CD8-positive, alpha-beta memory T cell (primary cell): ENCODE data around the gene RFT1. TPM values are rescaled to one million over a fixed set of nuclear protein-coding genes. Genes with fewer than 3 reads are reported as not detected.
A peak's percentile ranks its signal among the peaks of the same experiment; 100 is the strongest.

Experiments
- CTCF ChIA-PET: fragments of 350-600 bp; sonication (Branson Sonifier 250); formaldehyde crosslinking; loops from one replicate; lab custom pipeline; 2021; ENCODE audit warnings: antibody characterized with exemption; lab: Charles Lee
- POLR2A ChIA-PET: fragments of 350-600 bp; sonication (Branson Sonifier 250); formaldehyde crosslinking; loops from one replicate; lab custom pipeline; 2021; ENCODE audit warnings: antibody characterized with exemption; lab: Charles Lee
- DNase-seq, 5 donors: peaks; one replicate each; pipeline versions ENCODE4 v3.0.0 to v3.0.0-alpha.2; 2020 to 2022; ENCODE audit warnings: mixed read lengths in 1 of 5
- H3K27ac ChIP-seq: one replicate; pipeline ENCODE4 v1.7.0; 2013; ENCODE audit warnings: low read depth, mild to moderate bottlenecking, low read length, moderate library complexity
- H3K27me3 ChIP-seq: 2 replicates; pipeline ENCODE4 v1.7.0; 2013; ENCODE audit warnings: low read length, mild to moderate bottlenecking; ENCODE audit not compliant: insufficient read depth, poor library complexity, severe bottlenecking
- H3K36me3 ChIP-seq: 2 replicates; pipeline ENCODE4 v1.7.0; 2013; ENCODE audit warnings: mild to moderate bottlenecking, low read length, moderate library complexity; ENCODE audit not compliant: insufficient read depth
- H3K4me1 ChIP-seq: 2 replicates; pipeline ENCODE4 v1.7.0; 2013; ENCODE audit warnings: mild to moderate bottlenecking, low read length, moderate library complexity; ENCODE audit not compliant: insufficient read depth
- H3K4me3 ChIP-seq: 2 replicates; pipeline ENCODE4 v1.7.0; 2013; ENCODE audit warnings: mild to moderate bottlenecking, low read length
- H3K9me3 ChIP-seq: 2 replicates; pipeline ENCODE4 v1.7.0; 2013; ENCODE audit warnings: mild to moderate bottlenecking, low read length
- H3K27ac Mint-ChIP-seq, 8 donors: one replicate each; pipeline ENCODE4 v1.8.0; 2020 to 2021; ENCODE audit warnings: mixed read lengths in 8 of 8, mild to moderate bottlenecking in 6 of 8, inconsistent platforms in 3 of 8, moderate library complexity in 3 of 8
- H3K27me3 Mint-ChIP-seq, 2 donors: one replicate each; pipeline ENCODE4 v1.8.0; 2020 to 2021; ENCODE audit warnings: mixed read lengths in 2 of 2, mild to moderate bottlenecking in 1 of 2, moderate library complexity in 1 of 2
- H3K36me3 Mint-ChIP-seq, 3 donors: one replicate each; pipeline ENCODE4 v1.8.0; 2020 to 2021; ENCODE audit warnings: mixed read lengths in 3 of 3, inconsistent platforms in 1 of 3, mild to moderate bottlenecking in 1 of 3
- H3K4me1 Mint-ChIP-seq, 3 donors: one replicate each; pipeline ENCODE4 v1.8.0; 2020 to 2021; ENCODE audit warnings: mixed read lengths in 3 of 3, inconsistent platforms in 1 of 3, mild to moderate bottlenecking in 1 of 3
- H3K4me3 Mint-ChIP-seq, 7 donors: one replicate each; pipeline ENCODE4 v1.8.0; 2020 to 2021; ENCODE audit warnings: mixed read lengths in 7 of 7, mild to moderate bottlenecking in 6 of 7, moderate library complexity in 4 of 7, inconsistent platforms in 2 of 7
- H3K9me3 Mint-ChIP-seq, 5 donors: one replicate each; pipeline ENCODE4 v1.8.0; 2020 to 2022; ENCODE audit warnings: mixed read lengths in 5 of 5, mild to moderate bottlenecking in 3 of 5, moderate library complexity in 2 of 5, inconsistent platforms in 1 of 5
- polyA plus RNA-seq: library from polyadenylated mRNA; unstranded; fragments of 300-500 nt; fragmentation: Illumina TruSeq; gene quantifications from one replicate; pipeline ENCODE4 v1.2.3, GENCODE V29; 2021
- total RNA-seq, 2 experiments: library from RNA; stranded (reverse); gene quantifications; one replicate each; pipeline ENCODE4 v1.2.3, GENCODE V29; 2021

The RFT1 gene
- total and polyA plus RNA-seq, 3 experiments from 2014 or later: 31.3 to 58.5 (median 52.7) TPM

DNA sequence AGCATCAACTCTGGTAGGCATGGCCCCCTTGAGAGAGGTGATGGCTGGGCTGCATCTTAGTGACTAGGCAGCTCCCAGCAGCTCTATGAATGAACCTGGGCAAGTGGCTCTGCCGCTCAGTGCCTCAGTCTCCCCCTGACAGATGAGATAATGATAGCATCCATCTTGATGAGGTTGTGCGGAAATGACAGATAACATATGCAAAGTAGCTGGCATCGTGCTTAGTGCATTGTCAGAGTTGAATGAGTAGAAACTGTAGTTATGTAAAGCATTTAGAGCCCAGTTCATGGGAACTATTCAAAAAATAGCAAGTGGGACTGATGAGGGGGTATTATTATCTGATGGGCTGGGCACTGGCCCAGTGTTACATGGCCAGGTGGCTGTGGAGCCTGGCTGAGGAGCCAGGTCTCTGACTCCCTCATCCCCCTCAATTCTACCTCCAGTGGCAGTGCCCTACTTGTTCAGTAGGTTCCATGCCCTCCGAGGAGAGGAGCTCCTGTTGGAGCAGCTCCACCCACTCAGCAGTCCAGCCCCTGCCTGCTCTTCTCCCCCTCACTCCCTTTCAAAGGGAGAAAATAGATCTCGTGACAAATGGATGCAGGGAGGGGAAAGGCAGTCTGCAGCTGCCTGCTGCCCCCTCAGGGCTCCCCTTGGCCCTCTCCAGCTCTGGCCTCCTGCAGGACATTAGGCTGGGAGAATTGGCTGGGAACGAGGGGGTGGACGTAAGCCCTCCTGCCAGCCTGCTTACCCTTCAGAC is 37.4 kb upstream of the RFT1 start:
- DNase-seq: no peak
- no peak overlapping the region for H3K27ac ChIP-seq
- H3K4me3 ChIP-seq: no peak overlapping the region
- H3K27ac Mint-ChIP-seq: peak overlapping the region in 4 of 8 donors; percentile 18 to 82 (median 50)
- peaks cover 0 to 1% of the 10 kb centered on the region in 2 donors for H3K27me3 Mint-ChIP-seq
- no peaks in the 10 kb centered on the region for H3K9me3 ChIP-seq
- POLR2A ChIA-PET: no interaction called here
- CTCF ChIA-PET: no interaction called here
- no peaks in the 10 kb centered on the region for H3K36me3 ChIP-seq
- H3K27me3 ChIP-seq: no peaks in the 10 kb centered on the region
- H3K4me3 Mint-ChIP-seq: no peak overlapping the region
- H3K36me3 Mint-ChIP-seq: peaks cover 0 to 9% (median 0%) of the 10 kb centered on the region in 3 donors
- H3K4me1 ChIP-seq: peaks cover 11% of the 10 kb centered on the region
- H3K9me3 Mint-ChIP-seq: no peaks in the 10 kb centered on the region
- peaks cover 51 to 76% (median 56%) of the 10 kb centered on the region in 3 donors for H3K4me1 Mint-ChIP-seq

DNA sequence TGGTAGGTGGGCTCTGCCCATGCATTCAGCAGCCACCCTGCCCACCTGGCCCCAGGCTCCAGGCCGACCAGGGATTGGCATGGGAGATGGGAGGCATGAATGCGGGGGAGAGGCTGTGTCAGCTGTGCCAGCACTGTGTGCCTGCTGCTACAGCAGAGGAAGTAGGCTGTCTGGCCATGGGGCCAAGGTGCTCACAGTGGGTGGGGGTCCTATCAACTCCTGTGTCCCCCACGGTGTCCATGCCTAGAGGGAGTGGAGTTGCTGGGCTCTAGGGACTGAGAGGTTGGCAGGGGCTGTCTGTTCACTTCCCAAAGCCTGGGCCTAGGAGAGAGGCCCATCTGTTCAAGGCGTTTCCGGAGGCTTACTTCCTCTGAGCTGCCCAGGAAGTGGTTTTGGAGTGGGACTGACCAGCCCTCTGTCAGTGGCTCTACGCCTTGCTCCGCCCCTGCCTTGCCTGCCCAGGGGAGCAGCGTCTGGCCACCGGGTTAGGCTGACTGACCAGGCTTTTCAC is 36.6 kb upstream of the RFT1 start:
- Histone ChIP-seq H3K27me3 (no peaks in the 10 kb centered on the region), H3K4me3 (no peak overlapping the region), H3K36me3 (no peaks in the 10 kb centered on the region), H3K27ac (no peak overlapping the region), H3K4me1 (peaks cover 17% of the 10 kb centered on the region), H3K9me3 (no peaks in the 10 kb centered on the region)
- DNase-seq: no peak
- ChIA-PET CTCF (no interaction called here), POLR2A (no interaction called here)
- Mint-ChIP-seq H3K27me3 (peaks cover 0 to 3% of the 10 kb centered on the region in 2 donors), H3K9me3 (no peaks in the 10 kb centered on the region), H3K36me3 (peaks cover 0 to 10% (median 0%) of the 10 kb centered on the region in 3 donors), H3K4me3 (no peak overlapping the region), H3K27ac (peak overlapping the region in 1 of 8 donors; percentile 34), H3K4me1 (peaks cover 56 to 74% (median 61%) of the 10 kb centered on the region in 3 donors)

DNA sequence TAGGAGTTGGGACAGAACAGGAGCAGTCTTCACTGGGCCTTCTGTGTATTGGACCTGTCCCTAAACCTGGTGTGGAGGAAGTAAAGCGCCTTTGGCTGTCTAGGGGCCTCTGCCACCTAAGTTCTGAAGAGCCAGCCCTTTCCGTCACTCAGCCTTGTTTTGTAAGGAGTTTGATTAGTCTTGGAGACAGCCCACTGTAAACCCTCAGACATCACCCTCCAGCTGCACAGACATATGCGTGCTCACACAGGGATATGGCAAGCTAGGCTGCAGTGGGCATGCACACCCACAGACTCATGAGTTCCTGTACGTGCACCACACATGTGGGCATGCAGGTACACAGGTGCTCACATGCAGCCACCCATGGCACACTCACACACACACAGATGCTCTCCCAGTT is 36.0 kb upstream of the RFT1 start:
- CTCF ChIA-PET: interaction anchor here (4.2 kb wide), 1 partner anchor 30 kb away, joined by 16 read pairs; no protein-coding TSS in a partner anchor
- Mint-ChIP-seq H3K4me1 (peaks cover 50 to 67% (median 56%) of the 10 kb centered on the region in 3 donors), H3K27me3 (peaks cover 0 to 2% of the 10 kb centered on the region in 2 donors), H3K4me3 (peak overlapping the region in 1 of 7 donors; percentile 43), H3K36me3 (peaks cover 0 to 11% (median 0%) of the 10 kb centered on the region in 3 donors), H3K9me3 (no peaks in the 10 kb centered on the region), H3K27ac (no peak overlapping the region)
- peaks cover 17% of the 10 kb centered on the region for H3K4me1 ChIP-seq
- H3K27me3 ChIP-seq: no peaks in the 10 kb centered on the region
- H3K36me3 ChIP-seq: no peaks in the 10 kb centered on the region
- H3K4me3 ChIP-seq: no peak overlapping the region
- no peak overlapping the region for H3K27ac ChIP-seq
- DNase-seq: no peak
- no peaks in the 10 kb centered on the region for H3K9me3 ChIP-seq
- POLR2A ChIA-PET: no interaction called here

DNA sequence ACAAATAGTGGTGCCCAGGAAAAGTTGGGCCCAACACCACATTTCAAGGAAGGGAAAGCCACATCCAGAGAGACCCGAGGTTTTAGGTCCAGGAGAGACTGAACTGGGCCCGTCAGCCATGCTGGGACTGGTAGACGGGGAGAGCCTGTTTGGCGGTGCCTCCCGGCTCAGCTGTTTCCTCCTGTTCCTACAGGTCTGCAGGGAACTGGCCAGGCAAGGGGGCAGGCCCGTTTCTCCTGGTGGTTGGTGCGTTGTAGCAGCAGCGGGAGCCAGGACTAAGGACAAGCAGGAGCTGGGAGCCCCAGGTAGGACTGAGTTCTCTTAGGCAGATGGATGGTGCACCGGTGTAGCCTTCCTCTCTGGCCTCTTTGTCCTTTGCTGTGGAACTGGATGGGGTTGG is 34.7 kb upstream of the RFT1 start:
- Mint-ChIP-seq H3K27me3 (peaks cover 0 to 4% of the 10 kb centered on the region in 2 donors), H3K4me3 (no peak overlapping the region), H3K9me3 (no peaks in the 10 kb centered on the region), H3K27ac (peak overlapping the region in 1 of 8 donors; percentile 64), H3K36me3 (peaks cover 0 to 13% (median 0%) of the 10 kb centered on the region in 3 donors), H3K4me1 (peaks cover 45 to 61% (median 53%) of the 10 kb centered on the region in 3 donors)
- Histone ChIP-seq H3K4me1 (peaks cover 25% of the 10 kb centered on the region), H3K36me3 (no peaks in the 10 kb centered on the region), H3K9me3 (no peaks in the 10 kb centered on the region), H3K4me3 (no peak overlapping the region), H3K27ac (no peak overlapping the region), H3K27me3 (no peaks in the 10 kb centered on the region)
- no peak for DNase-seq
- POLR2A ChIA-PET: no interaction called here
- CTCF ChIA-PET: interaction anchor here (4.2 kb wide), 1 partner anchor 31 kb away, joined by 16 read pairs; no protein-coding TSS in a partner anchor

DNA sequence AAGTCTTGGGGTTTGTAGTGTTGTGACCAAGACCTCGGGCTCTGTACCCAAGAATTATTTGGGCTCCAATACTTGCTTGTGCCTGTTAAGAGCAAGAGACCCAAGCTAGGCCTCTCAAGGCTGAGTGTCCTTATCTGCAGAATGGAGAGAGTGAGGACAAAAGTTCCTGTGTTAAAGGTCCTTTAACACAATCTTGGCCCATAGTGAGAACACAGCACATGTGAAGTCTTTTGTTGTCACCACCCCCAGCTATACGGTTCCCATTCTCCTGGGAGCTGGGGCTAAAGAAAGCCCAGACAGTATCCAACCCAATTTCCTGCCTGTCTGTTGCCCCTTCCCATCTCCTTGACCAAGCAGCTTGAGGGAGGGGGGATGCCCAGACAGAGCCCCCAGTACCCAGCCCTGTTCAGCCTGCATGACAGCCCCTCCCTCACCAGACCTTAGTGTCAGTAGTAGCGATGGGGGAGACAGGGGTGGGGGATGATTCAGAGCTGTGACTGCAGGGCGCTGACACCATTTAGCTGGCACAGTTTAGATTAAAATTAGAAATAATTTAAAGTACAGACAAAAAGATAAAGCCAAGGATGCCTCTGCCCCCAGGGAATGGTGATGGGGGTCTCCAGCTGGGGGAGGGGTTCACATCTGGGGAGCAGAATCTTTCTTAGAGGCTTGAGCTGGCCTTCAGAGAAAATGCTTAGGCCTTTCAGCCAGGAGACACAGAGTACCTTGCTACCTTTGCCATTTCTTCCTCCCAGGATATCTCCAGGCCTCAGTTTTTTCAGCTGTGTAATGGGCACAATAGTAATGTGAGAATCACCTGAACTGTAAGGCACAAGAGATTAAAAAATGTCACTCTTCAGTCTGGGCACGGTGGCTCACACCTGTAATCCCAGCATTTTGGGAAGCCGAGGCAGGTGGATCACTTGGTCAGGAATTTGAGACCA is 33.5 kb upstream of the RFT1 start:
- Histone ChIP-seq H3K9me3 (no peaks in the 10 kb centered on the region), H3K27ac (no peak overlapping the region), H3K4me3 (no peak overlapping the region), H3K27me3 (no peaks in the 10 kb centered on the region), H3K36me3 (no peaks in the 10 kb centered on the region), H3K4me1 (peaks cover 25% of the 10 kb centered on the region)
- Mint-ChIP-seq H3K9me3 (no peaks in the 10 kb centered on the region), H3K4me1 (peaks cover 33 to 49% (median 42%) of the 10 kb centered on the region in 3 donors), H3K27me3 (peaks cover 0 to 4% of the 10 kb centered on the region in 2 donors), H3K27ac (peak overlapping the region; percentile 76 to 95 (median 92)), H3K4me3 (peak overlapping the region; percentile 82 to 97 (median 89)), H3K36me3 (peaks cover 0 to 13% (median 0%) of the 10 kb centered on the region in 3 donors)
- DNase-seq: no peak
- ChIA-PET CTCF (interaction anchor here (0.7 to 4.2 kb wide), 5 partner anchors 28 to 49 kb away, joined by 3 to 16 read pairs (median 3); no protein-coding TSS in a partner anchor), POLR2A (interaction anchor here (0.6 kb wide), 1 partner anchor 9 kb away, joined by 3 read pairs; no protein-coding TSS in a partner anchor)

DNA sequence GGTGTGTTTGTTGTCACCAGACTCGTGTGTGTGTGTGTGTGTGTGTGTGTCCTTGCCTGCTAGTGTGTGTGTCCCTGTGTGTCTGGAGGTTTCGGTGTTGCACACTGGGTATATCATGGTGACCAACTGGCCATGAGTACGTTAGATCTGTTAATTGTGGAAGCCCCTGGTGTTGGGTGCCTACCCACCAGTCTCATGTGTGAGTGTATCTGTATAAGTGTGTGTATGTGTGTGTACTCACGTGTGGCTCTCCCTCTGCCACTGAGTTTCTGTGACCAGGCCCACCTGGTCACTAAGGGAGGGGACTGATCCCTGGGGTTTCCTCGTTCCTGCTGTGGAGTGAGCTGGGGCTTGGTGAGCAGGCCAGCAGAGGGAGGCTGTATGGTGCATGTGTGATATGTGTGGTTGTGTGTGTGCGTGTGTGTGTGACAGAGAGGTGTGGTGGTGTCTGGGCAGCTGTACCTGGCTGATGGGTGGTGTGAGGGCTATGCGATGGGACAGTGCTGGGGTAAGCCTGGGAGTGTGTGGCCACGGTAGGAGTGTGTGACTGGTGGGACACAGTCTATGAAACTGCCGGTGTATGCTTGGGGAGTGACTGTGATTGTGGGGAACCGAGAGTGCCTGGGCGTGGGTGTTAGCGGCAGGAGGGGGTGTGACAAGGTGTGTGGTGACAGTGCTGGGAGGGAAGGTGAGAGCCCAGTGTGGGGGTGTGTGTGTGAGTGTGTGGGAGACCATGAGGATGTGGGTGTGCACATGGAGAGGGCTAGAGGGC is 32.6 kb upstream of the RFT1 start:
- no peaks in the 10 kb centered on the region for H3K36me3 ChIP-seq
- DNase-seq: peak; percentile 41 to 85 (median 59)
- ChIA-PET POLR2A (interaction anchor here (0.6 kb wide), 1 partner anchor 8 kb away, joined by 3 read pairs; no protein-coding TSS in a partner anchor), CTCF (interaction anchor here (0.7 to 4.2 kb wide), 3 partner anchors 27 to 33 kb away, joined by 3 to 16 read pairs (median 3); no protein-coding TSS in a partner anchor)
- no peaks in the 10 kb centered on the region for H3K9me3 Mint-ChIP-seq
- H3K4me3 Mint-ChIP-seq: peak overlapping the region; percentile 82 to 97 (median 89)
- peak overlapping the region; percentile 76 to 95 (median 92) for H3K27ac Mint-ChIP-seq
- peak overlapping the region; percentile 74 for H3K4me3 ChIP-seq
- peak overlapping the region; percentile 43 for H3K27ac ChIP-seq
- H3K4me1 ChIP-seq: peaks cover 25% of the 10 kb centered on the region
- H3K9me3 ChIP-seq: no peaks in the 10 kb centered on the region
- H3K27me3 Mint-ChIP-seq: peaks cover 0 to 4% of the 10 kb centered on the region in 2 donors
- H3K27me3 ChIP-seq: no peaks in the 10 kb centered on the region
- peaks cover 0 to 13% (median 0%) of the 10 kb centered on the region in 3 donors for H3K36me3 Mint-ChIP-seq
- H3K4me1 Mint-ChIP-seq: peaks cover 33 to 40% (median 37%) of the 10 kb centered on the region in 3 donors
